Sigmoid colon (tissue), 7 donors: ENCODE results near the gene DIAPH2. TPM values are rescaled to one million over a fixed set of nuclear protein-coding genes. Genes with fewer than 3 reads are reported as not detected.

Experiments used
- DNase-seq: peaks from one replicate; pipeline ENCODE4 v3.0.0-alpha.2; 2019
- H3K27ac ChIP-seq, 4 donors: fragments of 200-600 bp; sonication (generic); one replicate each; pipeline ENCODE4 v1.5.1; 2016 to 2019; ENCODE audit warnings: mild to moderate bottlenecking in 1 of 4
- H3K27me3 ChIP-seq, 3 donors: fragments of 200-600 bp; sonication (generic); one replicate each; pipeline ENCODE4 v1.5.1; 2019; ENCODE audit warnings: mild to moderate bottlenecking in 1 of 3
- H3K36me3 ChIP-seq, 4 donors: fragments of 200-600 bp; sonication (generic); one replicate each; pipeline ENCODE4 v1.5.1; 2016 to 2019
- H3K4me1 ChIP-seq, 4 donors: fragments of 200-600 bp; sonication (generic); one replicate each; pipeline ENCODE4 v1.5.1; 2017 to 2019
- H3K4me3 ChIP-seq, 4 donors: fragments of 200-600 bp; sonication (generic); one replicate each; pipeline ENCODE4 v1.5.1; 2017 to 2019; ENCODE audit warnings: mild to moderate bottlenecking in 2 of 4, moderate library complexity in 1 of 4
- H3K9me3 ChIP-seq, 4 donors: fragments of 200-600 bp in 3 of 4; sonication (generic) in 3 of 4; one replicate each; pipeline versions ENCODE4 v1.5.1 to v1.6.1; 2013 to 2019
- CTCF ChIP-seq, 4 experiments: fragments of 450-650 bp in 3 of 4; fragments of 200-600 bp in 1 of 4; IDR thresholded peaks; one replicate each; pipeline ENCODE4 v1.5.1; 2016 to 2019; ENCODE audit warnings: antibody characterized with exemption in 4 of 4, mild to moderate bottlenecking in 3 of 4, moderate library complexity in 2 of 4
- EP300 ChIP-seq, 4 donors: sonication (generic); formaldehyde crosslinking; IDR thresholded peaks; one replicate each; pipeline ENCODE4 v1.6.1; 2017; ENCODE audit warnings: antibody characterized with exemption in 4 of 4
- POLR2A ChIP-seq, 2 donors: fragments of 450-650 bp; IDR thresholded peaks; one replicate each; pipeline ENCODE4 v1.6.1; 2016; ENCODE audit warnings: antibody characterized with exemption in 2 of 2, mild to moderate bottlenecking in 2 of 2, moderate library complexity in 2 of 2
- POLR2AphosphoS5 ChIP-seq, 4 donors: sonication (generic); formaldehyde crosslinking; IDR thresholded peaks; one replicate each; pipeline ENCODE4 v1.6.1; 2017; ENCODE audit warnings: antibody characterized with exemption in 4 of 4
- WGBS, 2 donors: extraction: QIAGEN DNeasy Blood & Tissue Kit; methylation state at CpG; one replicate each; pipeline ENCODE4 v1.1.7; 2013; 5-methylcytosine and 5-hydroxymethylcytosine counted together
- intact Hi-C: fragments of 100-400 bp; cut with DNase I; formaldehyde crosslinking; loops from one replicate; pipeline ENCODE4 v1.15.1; 2023
- polyA plus RNA-seq, 3 donors: library from polyadenylated mRNA; stranded (reverse); fragments of 200-250 nt; gene quantifications; one replicate each; pipeline ENCODE4 v1.2.3, GENCODE V29; 2013
- total RNA-seq, 4 donors: library from RNA; depleted of rRNA; stranded (reverse); fragments of >200 nt; gene quantifications; one replicate each; pipeline ENCODE4 v1.1.0, GENCODE V29; 2016
- donor health status: healthy with polysubstance abuse.
- donor health status: Bipolar disorder and iron deficiency.
- donor health status: healthy.

DIAPH2 gene
- total and polyA plus RNA-seq, 7 donors = 6.6 to 31.3 (median 21.7) TPM

GRCh38 chrX:96919672-96920071 is 235.0 kb downstream of the DIAPH2 start:
- Histone ChIP-seq H3K4me3 (no peak overlapping the region), H3K36me3 (no peaks in the 10 kb centered on the region), H3K27me3 (no peaks in the 10 kb centered on the region), H3K4me1 (no peaks in the 10 kb centered on the region), H3K9me3 (no peaks in the 10 kb centered on the region), H3K27ac (no peak overlapping the region)
- no peak for TF ChIP-seq CTCF (IDR thresholded peaks at IDR 0.05)
- no peak for TF ChIP-seq EP300 (IDR thresholded peaks at IDR 0.05)
- TF ChIP-seq POLR2AphosphoS5 (IDR thresholded peaks at IDR 0.05) = no peak
- TF ChIP-seq POLR2A (IDR thresholded peaks at IDR 0.05) = no peak
- intact Hi-C loops = no loop called here
- 97 to 100% methylated on average over 4 of the region's 4 CpGs for WGBS, 2 donors
- DNase-seq = no peak

GRCh38 chrX:96924581-96924980 is 239.9 kb downstream of the DIAPH2 start:
- intact Hi-C loops = no loop called here
- 93 to 96% methylated on average over 3 of the region's 3 CpGs for WGBS, 2 donors
- Histone ChIP-seq H3K9me3 (no peaks in the 10 kb centered on the region), H3K4me1 (no peaks in the 10 kb centered on the region), H3K27me3 (no peaks in the 10 kb centered on the region), H3K27ac (no peak overlapping the region), H3K36me3 (no peaks in the 10 kb centered on the region), H3K4me3 (no peak overlapping the region)
- no peak for DNase-seq
- TF ChIP-seq POLR2A (IDR thresholded peaks at IDR 0.05) = no peak
- TF ChIP-seq POLR2AphosphoS5 (IDR thresholded peaks at IDR 0.05) = no peak
- no peak for TF ChIP-seq CTCF (IDR thresholded peaks at IDR 0.05)
- TF ChIP-seq EP300 (IDR thresholded peaks at IDR 0.05) = no peak

- Histone ChIP-seq H3K9me3 (no peaks in the 10 kb centered on the region), H3K27me3 (no peaks in the 10 kb centered on the region), H3K27ac (no peak overlapping the region), H3K4me1 (no peaks in the 10 kb centered on the region), H3K4me3 (no peak overlapping the region), H3K36me3 (no peaks in the 10 kb centered on the region)
- intact Hi-C loops = no loop called here
- TF ChIP-seq POLR2AphosphoS5 (IDR thresholded peaks at IDR 0.05) (no peak), EP300 (IDR thresholded peaks at IDR 0.05) (no peak), POLR2A (IDR thresholded peaks at IDR 0.05) (no peak), CTCF (IDR thresholded peaks at IDR 0.05) (no peak)
- no peak for DNase-seq
These were observed 244.4 kb downstream of the DIAPH2 start for GRCh38 chrX:96929036-96929435.

GRCh38 chrX:96957718-96958117 is 273.1 kb downstream of the DIAPH2 start:
- Histone ChIP-seq H3K4me1 (no peaks in the 10 kb centered on the region), H3K4me3 (no peak overlapping the region), H3K27me3 (no peaks in the 10 kb centered on the region), H3K36me3 (no peaks in the 10 kb centered on the region), H3K9me3 (no peaks in the 10 kb centered on the region), H3K27ac (no peak overlapping the region)
- TF ChIP-seq EP300 (IDR thresholded peaks at IDR 0.05) = no peak
- TF ChIP-seq CTCF (IDR thresholded peaks at IDR 0.05) = no peak
- intact Hi-C loops = no loop called here
- no peak for DNase-seq
- 99 to 100% methylated on average over 4 of the region's 4 CpGs for WGBS, 2 donors

- no peak overlapping the region for H3K4me3 ChIP-seq
- no peaks in the 10 kb centered on the region for H3K27me3 ChIP-seq
- WGBS, 2 donors = 91 to 96% methylated on average over 4 of the region's 4 CpGs
- intact Hi-C loops = no loop called here
- TF ChIP-seq POLR2A (IDR thresholded peaks at IDR 0.05) (no peak), CTCF (IDR thresholded peaks at IDR 0.05) (no peak), EP300 (IDR thresholded peaks at IDR 0.05) (no peak), POLR2AphosphoS5 (IDR thresholded peaks at IDR 0.05) (no peak)
- no peaks in the 10 kb centered on the region for H3K9me3 ChIP-seq
- H3K36me3 ChIP-seq = no peaks in the 10 kb centered on the region
- H3K27ac ChIP-seq = no peak overlapping the region
- H3K4me1 ChIP-seq = no peaks in the 10 kb centered on the region
- DNase-seq = no peak
These were observed 287.2 kb downstream of the DIAPH2 start for GRCh38 chrX:96971812-96972211.
